NCI-H510A treated with DMSO at 0.1 percent for 48 hours (cell line): ENCODE data around the gene PPFIA1.
"Not testable (repeated sequence)": the region's sequence is repeated elsewhere in the genome, so short reads cannot be mapped to it uniquely, and the experiment has no call there.

Experiments
- DNase-seq: peaks from one replicate; lab custom pipeline; 2025; lab: John Stamatoyannopoulos, UW

PPFIA1 gene

DNA sequence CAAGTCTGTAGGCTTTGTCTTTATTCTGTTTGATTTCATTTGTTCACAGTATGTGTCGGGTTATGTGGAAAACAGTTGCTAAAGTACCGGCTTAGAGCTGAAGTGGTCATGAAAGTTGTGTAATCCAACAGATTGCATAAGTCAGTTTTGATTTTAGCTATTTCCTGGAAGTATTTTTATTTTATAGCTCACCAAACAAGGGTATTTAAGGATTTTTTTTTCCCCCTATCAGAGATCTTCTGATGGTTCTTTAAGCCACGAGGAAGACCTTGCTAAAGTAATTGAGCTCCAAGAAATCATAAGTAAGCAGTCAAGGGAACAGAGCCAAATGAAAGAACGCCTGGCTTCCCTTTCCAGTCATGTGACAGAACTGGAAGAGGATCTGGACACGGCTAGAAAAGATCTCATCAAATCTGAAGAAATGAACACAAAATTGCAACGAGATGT lies 55.9 kb downstream of the PPFIA1 start:
- DNase-seq: no peak

DNA sequence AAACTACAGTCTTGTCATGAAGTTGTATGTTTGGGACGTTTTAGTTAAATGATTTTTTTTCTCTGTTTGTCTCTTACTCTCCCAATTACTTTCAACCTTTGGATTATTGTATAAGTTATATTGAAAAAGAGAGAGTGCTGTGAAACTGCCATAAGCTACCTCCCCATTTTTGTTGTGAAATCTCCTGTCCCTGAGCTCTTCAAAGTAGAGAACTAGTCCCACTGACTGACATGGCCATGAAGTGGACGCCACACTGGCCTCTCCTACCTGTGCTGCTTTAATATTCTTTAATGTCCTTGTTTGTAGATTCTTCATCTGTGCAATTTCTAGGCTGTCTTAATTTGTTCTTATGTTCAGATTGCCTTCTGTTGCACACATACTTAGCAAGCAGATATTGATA lies 56.3 kb downstream of the PPFIA1 start:
- DNase-seq: no peak

DNA sequence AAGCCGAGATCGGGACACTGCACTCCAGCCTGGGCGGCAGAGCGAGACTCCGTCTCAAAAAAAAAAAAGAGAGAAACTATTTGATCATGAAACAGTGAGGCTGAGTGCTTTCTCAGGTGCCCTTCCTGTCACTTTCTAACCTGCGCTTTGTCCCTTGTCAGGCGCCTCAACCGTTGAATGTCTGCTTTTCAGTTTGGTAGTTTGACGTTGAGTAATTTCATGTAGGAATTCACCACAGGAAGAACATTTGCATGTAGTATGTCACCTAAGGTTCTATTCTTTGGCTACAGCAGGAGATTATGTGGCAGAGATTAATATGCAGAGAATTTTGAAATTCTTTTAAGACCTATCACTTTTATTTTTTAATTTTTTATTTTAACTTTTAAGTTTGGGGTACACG lies 57.2 kb downstream of the PPFIA1 start:
- no peak for DNase-seq

DNA sequence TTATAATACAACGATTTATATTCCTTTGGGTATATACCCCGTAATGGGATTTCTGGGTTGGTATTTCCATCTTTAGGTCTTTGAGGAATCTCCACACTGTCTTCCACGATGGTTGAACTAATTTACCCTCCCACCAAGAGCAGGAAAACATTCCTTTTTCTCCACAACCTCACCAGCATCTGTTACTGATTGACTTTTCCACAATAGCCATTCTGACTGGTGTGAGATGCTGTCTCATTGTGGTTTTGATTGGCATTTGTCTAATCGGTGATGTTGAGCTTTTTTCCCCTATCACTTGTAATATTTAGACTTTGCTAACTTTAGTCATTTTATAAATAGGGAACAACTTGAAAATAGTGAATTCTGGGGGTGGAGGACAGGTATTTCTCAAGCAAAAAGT lies 58.1 kb downstream of the PPFIA1 start:
- DNase-seq: no peak

DNA sequence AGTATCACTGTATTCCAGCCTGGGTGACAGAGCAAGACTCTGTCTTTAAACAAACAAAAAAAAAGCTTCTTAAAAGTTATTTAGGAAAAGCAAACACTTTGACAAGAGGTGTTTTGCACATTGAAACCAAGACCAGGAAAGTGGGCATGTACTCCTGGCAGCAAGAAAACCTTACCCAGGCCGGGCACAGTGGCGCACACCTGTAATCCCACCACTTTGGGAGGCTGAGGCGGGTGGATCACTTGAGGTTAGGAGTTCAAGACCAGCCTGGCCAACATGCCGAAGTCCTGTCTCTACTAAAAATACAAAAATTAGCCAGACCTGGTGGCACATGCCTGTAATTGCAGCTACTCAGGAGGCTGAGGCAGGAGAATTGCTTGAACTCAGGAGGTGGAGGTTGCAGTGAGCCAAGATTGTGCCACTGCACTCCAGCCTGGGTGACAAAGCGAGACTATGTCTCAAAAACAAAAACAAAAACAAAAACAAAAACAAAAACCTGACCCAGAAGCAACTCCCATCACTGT lies 60.9 kb downstream of the PPFIA1 start:
- not testable (repeated sequence) for DNase-seq

DNA sequence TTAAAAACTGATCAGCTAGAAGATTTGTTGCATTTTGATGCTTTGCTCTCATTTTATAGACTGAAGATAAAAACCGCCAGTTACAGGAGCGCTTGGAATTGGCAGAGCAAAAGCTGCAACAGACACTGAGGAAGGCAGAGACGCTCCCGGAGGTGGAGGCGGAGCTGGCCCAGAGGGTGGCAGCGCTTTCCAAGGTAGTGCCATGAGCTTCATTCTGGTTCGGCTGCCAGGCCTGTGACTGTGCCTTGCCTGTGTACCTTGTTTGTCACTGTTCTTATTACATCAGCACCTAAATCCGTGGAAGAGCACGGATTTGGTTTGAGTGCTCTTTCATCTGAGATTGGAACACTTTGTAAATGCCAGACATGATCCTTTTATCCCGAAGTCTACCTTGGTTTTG lies 61.4 kb downstream of the PPFIA1 start:
- DNase-seq: no peak

DNA sequence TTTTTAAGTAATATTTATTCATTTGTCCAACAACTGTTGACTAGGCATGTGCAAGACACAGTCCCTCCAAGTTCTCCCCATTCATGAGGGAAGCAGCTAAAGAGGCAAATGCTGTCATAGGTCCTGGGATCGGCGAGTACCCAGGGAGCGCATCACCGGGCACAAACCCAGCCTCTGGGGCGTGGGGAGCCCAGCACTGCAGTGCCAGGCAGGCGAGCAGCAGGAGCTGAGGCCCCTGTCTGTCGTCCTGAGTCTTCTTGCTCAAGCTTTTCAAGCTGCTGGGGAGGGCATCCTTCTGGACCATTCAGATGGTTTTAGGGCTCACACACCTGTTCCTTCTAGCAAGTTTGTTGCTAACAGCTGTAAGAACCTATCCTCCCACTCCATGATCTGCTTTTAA lies 62.1 kb downstream of the PPFIA1 start:
- DNase-seq: no peak

DNA sequence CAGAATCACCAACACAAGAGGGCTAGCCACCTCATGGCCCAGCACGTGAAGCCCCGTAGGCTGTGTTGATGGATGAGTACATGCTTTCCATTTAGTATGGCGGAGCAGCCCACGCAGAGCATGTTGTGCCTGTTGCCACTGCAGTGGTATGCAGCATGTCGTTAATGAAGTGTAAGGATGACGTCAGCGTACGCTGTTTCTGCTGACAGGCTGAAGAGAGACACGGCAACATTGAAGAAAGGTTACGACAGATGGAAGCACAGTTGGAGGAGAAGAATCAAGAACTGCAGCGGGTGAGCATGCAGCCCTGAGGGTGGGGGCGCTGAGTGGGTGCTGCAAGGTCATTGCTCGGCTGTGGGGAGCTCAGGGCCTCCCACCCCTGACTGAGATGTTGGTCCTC lies 62.8 kb downstream of the PPFIA1 start:
- DNase-seq: no peak

DNA sequence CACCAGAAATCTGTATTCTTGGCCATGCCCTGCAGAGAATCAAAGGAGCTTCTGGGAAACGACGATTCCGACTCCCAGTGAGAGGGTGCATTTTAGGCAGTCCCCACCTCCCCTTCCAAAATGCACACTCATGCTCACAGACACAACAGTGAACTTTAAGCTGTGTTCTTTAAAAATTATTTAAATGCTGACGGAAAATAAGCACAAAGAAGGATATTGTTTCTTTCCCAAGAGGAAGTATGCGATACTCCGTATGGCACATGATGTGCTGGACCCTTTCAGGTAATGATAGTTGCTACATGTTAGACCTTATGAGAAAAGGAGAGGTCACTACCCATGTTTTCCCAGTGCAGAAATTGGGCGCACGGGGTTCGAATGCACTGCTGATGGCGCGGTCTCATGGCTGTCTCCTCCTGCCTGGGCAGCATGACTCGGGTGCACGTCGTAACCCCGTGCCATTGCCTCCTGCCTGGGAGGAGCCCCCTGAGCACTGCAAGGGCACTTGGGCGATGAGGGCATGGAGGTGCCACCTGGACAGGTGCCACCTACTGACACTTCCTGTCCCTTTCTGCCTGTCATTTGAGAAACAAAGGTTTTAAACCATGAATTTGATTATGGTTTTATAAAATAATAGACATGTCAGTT lies 64.0 kb downstream of the PPFIA1 start:
- no peak for DNase-seq

DNA sequence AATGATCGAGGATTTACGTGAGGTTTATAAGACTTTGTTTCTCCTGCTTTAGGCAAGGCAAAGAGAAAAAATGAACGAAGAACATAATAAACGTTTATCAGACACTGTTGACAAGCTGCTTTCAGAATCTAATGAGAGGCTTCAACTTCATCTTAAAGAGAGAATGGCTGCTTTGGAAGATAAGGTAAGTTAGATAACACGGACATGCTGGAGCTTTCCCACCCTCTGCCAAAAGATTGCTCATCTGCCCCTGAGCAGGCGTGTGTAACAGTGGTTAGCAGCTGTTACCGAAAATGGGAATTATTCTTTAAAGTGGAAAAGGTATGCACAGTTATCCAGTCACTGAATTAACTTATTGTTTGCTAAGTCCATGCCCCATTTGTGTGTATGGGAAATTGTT lies 65.0 kb downstream of the PPFIA1 start:
- DNase-seq: no peak

DNA sequence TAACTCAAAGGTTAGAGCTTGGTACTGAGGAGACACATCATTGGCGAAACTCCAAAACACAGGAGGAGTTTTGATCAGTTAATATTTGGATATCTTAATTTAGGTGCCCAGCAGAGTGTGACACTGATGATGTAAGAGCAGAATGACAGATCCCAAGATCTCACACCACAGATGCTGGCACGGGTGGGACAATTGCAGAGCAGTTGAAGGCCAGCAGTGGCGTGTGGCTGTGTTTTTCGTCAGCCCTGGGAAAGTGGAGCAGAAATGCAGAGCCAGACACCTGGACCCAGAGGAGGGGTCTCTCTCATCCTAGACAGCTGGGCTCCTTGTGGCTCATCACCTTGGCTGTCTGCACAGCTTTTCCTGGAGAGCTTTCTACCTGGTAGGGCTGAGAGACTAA lies 68.1 kb downstream of the PPFIA1 start:
- DNase-seq: no peak

DNA sequence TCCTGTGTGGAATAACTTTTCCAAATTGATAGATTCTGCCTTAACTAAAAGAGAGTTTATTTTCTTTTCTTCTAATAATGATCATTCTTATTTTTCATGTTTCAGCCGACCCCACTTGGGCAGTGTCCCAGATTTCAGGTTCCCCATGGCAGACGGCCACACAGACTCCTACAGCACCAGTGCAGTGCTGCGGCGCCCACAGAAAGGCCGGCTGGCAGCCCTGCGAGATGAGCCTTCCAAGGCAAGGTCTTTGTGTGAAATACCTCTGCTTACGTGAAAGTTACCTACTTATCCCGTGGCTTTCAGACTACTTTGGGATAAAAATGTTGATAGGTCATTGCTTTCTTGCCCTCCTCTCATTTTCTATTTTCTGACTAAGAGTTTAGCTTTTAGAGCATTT lies 68.6 kb downstream of the PPFIA1 start:
- DNase-seq: no peak

DNA sequence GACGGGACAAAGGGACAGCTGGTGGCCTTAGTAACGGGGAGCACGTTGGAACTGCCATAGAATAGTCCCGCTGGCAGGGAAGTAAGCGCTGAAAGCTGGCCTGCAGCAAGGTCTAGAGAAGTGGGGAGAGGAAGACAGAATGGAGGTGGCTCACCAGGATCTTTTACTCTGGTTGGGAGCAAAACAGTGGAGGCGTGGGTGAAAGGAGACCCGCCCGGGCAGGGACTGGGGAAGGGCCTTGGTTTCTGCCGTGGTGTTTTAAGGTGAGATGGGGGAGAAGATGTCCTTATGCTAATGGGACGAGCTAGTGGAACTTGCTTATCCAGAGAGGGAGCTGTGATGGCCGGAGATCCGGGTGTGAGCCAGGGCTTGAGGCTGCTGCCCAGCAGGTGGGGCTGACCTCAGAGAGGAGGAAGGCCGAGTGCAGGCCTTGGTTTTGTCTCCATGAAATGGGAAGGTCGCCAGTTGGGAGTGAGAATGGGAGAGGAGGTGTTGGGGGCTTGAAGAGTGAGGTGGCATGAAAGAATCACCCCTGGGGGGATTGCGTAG lies 71.5 kb downstream of the PPFIA1 start:
- DNase-seq: no peak

DNA sequence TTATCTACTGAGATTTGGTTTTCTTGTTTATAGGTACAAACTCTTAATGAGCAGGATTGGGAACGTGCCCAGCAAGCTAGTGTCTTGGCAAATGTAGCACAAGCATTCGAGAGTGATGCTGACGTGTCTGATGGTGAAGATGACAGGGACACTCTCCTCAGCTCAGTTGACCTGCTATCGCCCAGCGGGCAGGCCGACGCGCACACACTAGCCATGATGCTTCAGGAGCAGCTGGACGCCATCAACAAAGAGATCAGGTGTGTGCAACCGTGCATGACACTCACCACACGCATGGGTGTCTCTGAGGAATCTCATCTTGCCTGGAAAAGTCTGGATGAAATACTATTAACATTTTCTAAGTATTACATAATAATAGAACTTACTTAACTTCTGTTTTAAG lies 73.1 kb downstream of the PPFIA1 start:
- DNase-seq: peak; percentile 77

DNA sequence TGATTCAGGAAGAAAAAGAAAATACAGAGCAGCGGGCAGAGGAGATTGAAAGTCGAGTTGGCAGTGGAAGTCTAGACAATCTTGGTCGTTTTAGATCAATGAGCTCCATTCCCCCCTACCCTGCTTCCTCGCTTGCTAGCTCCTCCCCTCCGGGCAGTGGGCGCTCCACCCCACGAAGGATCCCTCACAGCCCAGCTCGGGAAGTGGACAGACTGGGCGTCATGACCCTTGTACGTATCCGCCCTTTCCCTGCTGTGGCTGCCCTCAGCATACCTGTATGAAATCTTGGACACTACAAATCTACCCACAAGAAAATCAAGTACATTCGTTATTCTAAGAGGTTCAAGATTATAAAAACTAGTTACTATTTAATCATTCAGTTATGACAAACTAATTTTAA lies 77.7 kb downstream of the PPFIA1 start:
- DNase-seq: no peak

DNA sequence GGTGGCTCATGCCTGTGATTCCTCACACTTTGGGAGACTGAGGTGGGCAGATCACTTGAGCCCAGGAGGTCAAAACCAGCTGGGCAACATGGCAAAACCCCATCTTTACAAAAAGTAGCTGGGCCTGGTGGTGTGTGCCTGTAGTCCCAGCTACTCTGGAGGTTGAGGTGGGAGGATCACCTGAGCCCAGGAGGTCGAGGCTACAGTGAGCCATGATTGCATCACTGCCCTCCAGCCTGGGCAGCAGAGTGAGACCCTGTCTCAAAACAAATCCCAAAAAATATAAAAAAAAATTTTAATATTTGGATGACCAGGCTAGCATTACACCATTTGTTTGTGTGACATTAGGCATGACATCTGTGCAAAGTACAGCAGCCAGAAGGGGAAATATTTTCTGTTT lies 78.1 kb downstream of the PPFIA1 start:
- no peak for DNase-seq

DNA sequence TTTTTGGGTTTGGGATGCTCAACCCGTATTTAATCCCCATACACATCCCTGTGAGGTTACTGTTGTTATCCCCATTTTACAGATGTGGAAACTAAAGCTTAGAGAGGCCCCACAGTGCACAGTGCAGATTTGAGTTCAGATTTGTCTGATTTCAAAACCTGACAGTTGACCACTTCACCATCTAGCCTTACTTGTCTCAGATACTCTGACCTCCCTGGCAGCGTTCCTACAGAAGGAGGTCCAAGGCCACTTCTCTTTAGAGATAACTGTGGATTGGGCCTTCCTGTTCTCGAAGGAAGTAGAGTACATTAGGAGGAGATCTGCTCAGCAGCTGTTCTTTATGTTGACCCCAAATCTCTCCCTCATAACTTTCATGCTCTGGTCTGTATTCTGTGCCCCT lies 81.2 kb downstream of the PPFIA1 start:
- no peak for DNase-seq

DNA sequence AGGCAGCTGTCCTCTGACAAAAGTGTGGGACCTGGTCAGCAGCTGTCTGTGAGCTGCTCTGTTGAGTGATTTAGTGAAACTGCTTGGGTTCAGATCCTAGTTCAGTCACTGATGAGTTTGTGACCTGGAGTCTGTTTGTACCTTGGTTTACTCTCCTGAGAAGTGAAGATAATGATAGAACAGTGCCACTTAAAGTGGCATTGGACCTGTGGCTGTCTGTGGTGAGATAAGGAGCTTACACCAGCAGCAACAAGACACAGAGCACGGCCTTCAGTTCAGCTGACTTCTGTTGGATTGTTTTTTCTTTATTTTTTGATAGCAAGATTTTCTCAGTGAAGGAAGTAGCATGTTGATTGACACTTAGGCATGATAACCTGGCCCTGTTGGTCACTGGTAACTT lies 81.6 kb downstream of the PPFIA1 start:
- DNase-seq: no peak

DNA sequence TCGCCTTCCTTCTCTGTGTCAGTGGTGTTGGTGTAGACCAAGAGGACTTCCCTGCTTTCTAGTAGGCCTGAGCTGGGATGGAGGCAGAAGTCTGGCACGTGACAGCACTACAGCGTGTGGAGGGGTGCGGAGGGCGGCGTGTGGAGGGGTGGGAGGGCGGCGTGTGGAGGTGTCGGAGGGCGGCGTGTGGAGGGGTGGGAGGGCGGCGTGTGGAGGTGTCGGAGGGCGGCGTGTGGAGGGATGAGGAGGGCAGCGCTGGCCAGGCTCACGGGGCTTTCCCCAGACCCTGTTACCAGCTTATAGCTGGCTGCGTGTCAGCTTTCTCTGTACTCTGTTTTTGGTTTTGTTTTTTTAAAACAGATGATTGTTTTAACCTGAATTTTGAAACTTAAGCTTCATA lies 82.1 kb downstream of the PPFIA1 start:
- no peak for DNase-seq

DNA sequence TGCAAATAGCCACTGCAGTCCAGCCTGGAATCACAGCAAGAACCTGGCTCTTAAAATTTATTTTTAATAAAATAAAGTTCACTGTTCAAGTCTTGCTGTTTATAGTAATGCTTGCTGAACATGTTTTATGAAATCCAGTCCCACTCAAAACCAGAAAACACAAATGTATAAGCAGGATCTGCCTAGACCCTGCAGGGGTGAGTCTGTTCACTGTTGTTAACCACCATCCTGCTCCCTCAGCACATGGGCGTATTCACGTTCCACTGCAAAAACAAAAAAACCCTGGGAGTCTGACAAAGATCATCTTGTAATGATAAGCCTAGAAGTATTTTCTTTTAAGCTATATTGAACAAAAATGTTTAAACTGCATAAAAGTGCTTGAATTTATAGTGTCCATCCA lies 82.8 kb downstream of the PPFIA1 start:
- no peak for DNase-seq

DNA sequence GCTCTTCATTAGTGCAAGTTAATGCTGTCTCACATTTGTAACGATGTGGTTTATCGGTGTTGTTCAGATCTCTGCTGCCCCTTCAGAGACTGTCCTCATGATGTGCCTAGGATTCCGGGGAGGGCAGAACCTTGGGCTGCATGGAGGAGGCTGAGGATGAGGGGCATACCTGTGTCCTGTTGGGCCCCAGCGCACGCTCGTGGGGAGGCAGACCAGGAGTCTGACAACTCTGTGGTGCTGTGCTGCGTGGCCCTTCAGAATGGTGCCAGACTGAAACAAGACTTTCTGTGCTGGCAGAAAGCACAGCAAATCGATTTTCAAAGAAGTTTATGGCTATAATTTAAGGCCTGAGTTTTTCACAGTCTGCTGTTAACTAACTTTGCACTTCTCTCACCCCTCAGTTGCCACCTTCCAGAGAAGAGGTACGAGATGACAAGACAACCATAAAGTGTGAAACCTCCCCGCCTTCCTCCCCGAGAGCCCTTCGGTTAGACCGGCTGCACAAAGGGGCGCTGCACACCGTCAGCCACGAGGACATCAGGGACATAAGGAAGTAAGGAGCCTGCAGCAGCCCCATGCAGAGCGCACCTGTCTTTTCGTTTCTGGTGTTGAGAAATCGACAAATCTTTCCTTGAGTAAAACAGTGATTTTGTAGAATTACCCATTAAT lies 83.5 kb downstream of the PPFIA1 start:
- DNase-seq: no peak

DNA sequence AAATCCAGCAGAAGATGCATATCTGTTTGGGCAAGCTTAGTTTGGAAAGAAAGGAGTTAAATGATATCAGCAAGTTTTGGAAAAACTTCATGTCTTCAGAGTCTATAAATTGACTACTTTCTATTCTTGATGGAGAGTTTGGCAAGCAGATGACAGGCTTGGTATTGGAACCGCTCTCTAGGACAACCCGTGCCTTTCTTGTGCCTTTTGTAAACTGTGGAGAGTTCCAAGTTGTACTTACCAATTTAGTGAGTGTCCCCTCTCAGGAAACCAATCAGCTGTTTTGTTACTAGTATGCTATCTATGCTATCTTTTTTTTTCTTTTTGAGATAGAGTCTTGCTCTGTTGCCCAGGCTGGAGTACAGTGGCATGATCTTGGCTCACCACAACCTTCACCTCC lies 84.1 kb downstream of the PPFIA1 start:
- no peak for DNase-seq

DNA sequence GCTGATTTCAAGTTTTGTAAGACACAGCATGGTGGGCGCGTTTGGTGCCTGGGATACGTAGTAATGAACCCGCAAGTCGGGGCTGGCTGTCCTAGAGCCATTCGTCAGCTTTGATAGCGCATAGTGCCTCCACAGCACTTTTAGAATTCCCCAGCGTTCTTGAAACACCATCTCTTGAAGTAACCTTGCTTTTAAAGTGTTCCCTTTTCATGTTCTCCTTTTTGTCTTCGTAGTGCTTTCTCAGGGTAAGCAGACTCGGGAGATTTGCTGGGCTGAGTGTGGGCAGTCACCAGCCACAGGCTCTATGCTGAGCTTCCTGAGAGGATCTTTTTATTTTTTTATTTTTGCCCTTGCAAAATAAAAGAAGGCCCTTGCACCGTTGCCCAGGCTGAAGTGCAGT lies 88.3 kb downstream of the PPFIA1 start:
- DNase-seq: no peak
